GM18951 (cell line): ENCODE measurements around the gene MACIR.

Experiments
- POLR2A ChIP-seq: IDR thresholded peaks from 4 replicates; pipeline ENCODE4 v1.6.1; 2011; ENCODE audit warnings: mild to moderate bottlenecking; ENCODE audit not compliant: insufficient read length, insufficient read depth; ENCODE audit errors: extremely low read depth
- in situ Hi-C: fragments of 300-500 bp; cut with MboI; formaldehyde crosslinking; loops from one replicate; pipeline ENCODE4 v1.12.0; 2022; ENCODE audit warnings: low sequenced_read_pairs, mixed read lengths, inconsistent platforms; ENCODE audit not compliant: unreplicated experiment

MACIR gene

GRCh38 chr5:103228061-103228460 lies 30.5 kb upstream of the MACIR start:
- in situ Hi-C loops = no loop called here
- no peak for TF ChIP-seq POLR2A

GRCh38 chr5:103228588-103228987 lies 30.0 kb upstream of the MACIR start:
- in situ Hi-C loops = no loop called here
- TF ChIP-seq POLR2A = no peak

DNA sequence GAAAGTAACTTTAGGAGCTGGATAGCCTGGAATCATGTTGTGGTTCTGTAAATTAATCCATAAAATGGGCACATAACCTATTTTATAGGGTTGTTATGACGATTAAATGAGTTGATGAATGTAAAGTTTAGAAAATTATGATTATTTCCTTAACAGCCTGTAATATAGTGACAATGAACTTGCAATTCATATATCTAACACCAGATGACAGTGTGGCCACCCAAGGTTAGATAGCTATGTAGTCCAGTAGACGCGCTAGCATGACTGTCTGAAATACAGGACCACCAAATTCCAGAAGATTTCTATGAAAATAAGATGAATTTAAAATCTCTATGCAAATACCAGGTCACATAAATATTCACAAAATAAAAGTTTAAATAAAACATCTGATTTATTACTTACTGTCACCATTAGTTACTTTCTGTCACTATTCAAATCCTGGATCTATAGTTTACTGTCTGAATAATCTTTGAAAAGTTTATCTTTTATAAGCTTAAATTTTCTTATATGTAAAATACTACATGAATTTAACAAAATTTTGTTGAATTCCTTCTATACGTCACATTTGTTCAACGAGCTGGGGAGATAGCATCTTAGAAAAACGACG lies 26.1 kb upstream of the MACIR start:
- in situ Hi-C loops = loop anchor here (10.0 kb wide), 1 partner anchor 242 kb away; no protein-coding TSS in a partner anchor
- no peak for TF ChIP-seq POLR2A

GRCh38 chr5:103234239-103234975 lies 24.2 kb upstream of the MACIR start:
- no peak for TF ChIP-seq POLR2A
- in situ Hi-C loops = loop anchor here (10.0 kb wide), 1 partner anchor 240 kb away; no protein-coding TSS in a partner anchor

- in situ Hi-C loops = loop anchor here (10.0 kb wide), 1 partner anchor 239 kb away; no protein-coding TSS in a partner anchor
Measured at GRCh38 chr5:103235891-103236290, 22.7 kb upstream of the MACIR start.

GRCh38 chr5:103237778-103238177 lies 20.8 kb upstream of the MACIR start:
- in situ Hi-C loops = loop anchor here (10.0 kb wide), 1 partner anchor 237 kb away; no protein-coding TSS in a partner anchor
- TF ChIP-seq POLR2A = no peak

More at GRCh38 chr5:103235891-103236290, 22.7 kb upstream of the MACIR start:
- TF ChIP-seq POLR2A = no peak

GRCh38 chr5:103243665-103244064 lies 14.9 kb upstream of the MACIR start:
- in situ Hi-C loops = no loop called here
- no peak for TF ChIP-seq POLR2A

DNA sequence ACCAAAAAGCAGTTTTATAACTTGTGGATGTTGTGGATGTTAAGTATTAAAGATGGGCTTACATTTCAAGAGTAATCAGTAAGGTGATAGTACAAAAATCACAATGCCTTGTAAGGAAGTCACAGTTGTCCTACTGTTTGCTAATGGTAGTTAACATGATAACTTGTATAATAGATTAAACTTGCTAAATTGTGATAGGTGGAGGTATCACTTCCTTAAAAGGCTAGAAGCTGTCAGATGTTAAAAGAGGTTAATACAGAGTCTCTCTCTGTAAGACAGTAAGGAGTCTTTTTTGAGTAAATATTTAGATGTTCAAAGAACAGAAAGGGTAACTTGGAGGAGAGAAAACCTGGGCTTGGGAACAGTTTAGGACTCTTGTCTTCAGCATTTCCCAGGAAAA lies 14.2 kb upstream of the MACIR start:
- in situ Hi-C loops = no loop called here
- TF ChIP-seq POLR2A = no peak

DNA sequence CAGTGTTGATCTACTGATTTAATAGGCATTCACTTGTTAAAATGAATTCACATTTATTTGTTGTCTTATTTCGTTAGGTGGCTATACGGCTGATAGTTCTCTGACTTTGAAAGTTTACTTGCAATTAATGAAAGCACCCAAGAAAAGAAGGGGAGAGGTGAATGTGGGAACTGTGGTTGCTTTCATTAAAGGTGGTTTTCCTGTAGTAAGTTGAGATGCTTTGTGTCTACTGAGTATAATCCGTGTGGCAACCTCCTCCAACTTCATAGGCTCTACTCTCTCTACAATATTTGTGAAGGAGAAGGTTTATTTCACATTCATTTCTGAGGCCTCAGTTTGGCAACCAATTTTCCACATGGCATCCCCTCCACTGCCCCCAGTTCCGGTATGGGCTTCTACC lies 12.8 kb upstream of the MACIR start:
- TF ChIP-seq POLR2A = no peak
- in situ Hi-C loops = no loop called here

GRCh38 chr5:103247118-103247517 lies 11.4 kb upstream of the MACIR start:
- in situ Hi-C loops = no loop called here

GRCh38 chr5:103249068-103249467 lies 9.5 kb upstream of the MACIR start:
- in situ Hi-C loops = no loop called here
- TF ChIP-seq POLR2A = no peak

More at GRCh38 chr5:103247118-103247517, 11.4 kb upstream of the MACIR start:
- no peak for TF ChIP-seq POLR2A

DNA sequence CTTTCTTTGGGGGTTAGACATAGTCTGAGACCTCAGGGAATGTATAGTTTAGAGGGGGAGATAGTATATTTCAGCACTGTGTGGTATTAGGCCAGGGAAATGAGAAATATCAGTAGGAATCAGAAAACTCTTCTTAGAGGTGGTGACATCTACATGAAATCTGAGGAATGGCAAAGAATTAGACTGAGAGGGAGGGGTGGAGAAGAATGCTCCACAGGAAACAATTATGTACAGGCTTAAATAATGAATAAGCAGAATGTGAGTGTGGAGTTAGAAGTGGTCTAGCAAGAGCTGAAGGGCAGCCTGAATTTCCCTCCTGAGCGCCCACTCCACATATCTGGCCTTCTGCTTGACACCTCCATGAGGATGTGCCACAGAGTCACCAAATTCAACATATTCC lies 3.6 kb upstream of the MACIR start:
- TF ChIP-seq POLR2A = no peak
- in situ Hi-C loops = no loop called here

GRCh38 chr5:103255691-103256090 lies 2.9 kb upstream of the MACIR start:
- no peak for TF ChIP-seq POLR2A
- in situ Hi-C loops = no loop called here

GRCh38 chr5:103256178-103256577 lies 2.4 kb upstream of the MACIR start:
- in situ Hi-C loops = no loop called here
- TF ChIP-seq POLR2A = no peak
